NCI-H2107 treated with DMSO at 0.1 percent for 48 hours (cell line): ENCODE measurements around the gene DTNBP1.

Source experiments
- DNase-seq: peaks from one replicate; lab custom pipeline; 2025; ENCODE audit not compliant: unreplicated experiment; lab: John Stamatoyannopoulos, UW

Gene DTNBP1

GRCh38 chr6:15626878-15627674 is 35.8 kb downstream of the DTNBP1 start:
- no peak for DNase-seq

DNA sequence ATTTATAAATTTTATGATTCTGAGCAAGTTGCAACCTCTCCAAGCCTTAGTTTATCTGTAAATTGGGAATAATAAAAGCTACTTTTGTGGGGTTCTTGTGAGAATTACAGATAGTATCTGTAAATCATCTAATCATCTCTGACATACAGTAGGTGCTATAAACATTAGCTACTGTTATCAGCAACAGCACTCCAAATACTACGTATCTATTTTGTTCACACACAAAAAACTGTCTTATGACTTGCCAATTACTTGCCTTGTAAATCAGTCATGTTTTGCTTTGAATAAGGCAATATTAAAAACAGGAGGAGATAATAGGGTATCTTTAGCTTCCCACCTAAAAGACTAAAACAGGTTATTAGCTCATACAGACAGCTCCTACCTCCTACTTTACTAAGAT is 36.7 kb downstream of the DTNBP1 start:
- no peak for DNase-seq

GRCh38 chr6:15623276-15624116 is 39.3 kb downstream of the DTNBP1 start:
- DNase-seq = no peak

DNA sequence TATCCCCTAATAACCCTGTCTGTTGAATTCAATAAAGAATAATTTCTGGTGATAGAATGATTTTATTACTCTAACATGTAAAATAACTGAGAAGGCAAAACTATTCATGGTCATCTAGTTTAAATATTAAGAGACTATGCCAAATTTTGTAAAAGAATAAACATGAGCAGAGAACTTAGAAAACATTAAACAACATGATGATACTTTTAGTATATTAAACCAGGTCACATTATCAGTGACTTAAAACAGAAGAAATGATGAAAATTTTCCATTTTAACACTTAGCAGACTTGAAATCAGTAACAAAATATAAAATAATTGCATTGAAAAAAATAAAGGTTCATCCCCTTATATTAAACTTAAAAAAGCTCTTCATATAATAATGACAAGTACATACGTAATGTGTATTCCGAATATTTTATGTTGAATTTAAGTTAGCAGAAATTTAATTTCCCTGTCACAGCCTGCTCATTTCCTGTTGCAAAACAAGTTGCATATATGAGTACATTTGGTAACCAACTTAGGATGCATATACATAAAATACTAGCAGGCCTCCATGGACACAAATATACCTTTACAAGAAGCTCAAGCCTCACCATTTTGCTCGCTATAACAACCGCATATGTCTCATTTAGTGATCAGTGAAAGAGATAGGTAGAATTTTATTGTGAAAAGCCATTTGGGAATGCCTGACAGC is 40.6 kb downstream of the DTNBP1 start:
- DNase-seq = no peak

GRCh38 chr6:15621203-15622044 is 41.4 kb downstream of the DTNBP1 start:
- no peak for DNase-seq

GRCh38 chr6:15620611-15621010 is 42.2 kb downstream of the DTNBP1 start:
- peak; percentile 19 for DNase-seq

DNA sequence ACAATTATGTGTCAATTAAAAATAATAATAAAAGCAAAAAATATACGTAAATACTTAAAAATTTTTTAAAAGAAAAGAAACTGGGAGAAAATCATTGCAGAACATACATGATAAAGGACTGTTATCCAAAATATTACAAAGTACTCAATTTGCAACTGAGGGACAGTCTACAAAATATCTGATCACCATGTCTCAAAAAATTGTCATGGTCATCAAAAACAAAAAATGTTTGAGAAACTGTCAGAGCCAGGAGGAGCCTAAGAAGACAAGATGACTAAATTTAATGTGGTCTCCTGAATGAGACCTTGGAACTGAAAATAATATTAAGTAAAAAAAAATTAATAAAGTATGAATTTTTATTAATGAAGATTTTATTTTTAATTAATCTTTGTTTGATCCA is 43.5 kb downstream of the DTNBP1 start:
- no peak for DNase-seq

GRCh38 chr6:15618685-15619084 is 44.1 kb downstream of the DTNBP1 start:
- DNase-seq = no peak

DNA sequence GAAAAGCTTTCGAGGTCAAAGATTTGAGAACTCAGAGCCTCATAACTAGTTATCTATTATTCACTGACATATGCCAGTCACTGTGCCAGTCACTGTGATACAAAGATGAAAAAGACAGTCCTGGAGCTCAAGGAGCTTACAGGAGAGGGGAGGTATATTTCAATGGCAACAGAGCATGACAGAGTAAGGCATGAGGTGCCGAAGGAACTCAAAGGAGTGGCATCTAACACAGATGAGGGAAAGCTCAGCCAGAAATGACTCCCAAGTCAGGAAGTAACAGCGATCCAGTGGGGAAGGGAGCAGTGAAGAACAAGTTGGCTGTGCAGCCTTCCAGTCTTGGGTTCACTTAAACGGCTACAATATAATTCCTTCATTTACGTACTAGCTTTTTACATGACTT is 46.6 kb downstream of the DTNBP1 start:
- no peak for DNase-seq

GRCh38 chr6:15615802-15616201 is 47.0 kb downstream of the DTNBP1 start:
- no peak for DNase-seq

- no peak for DNase-seq
These were observed 48.6 kb downstream of the DTNBP1 start for GRCh38 chr6:15614277-15614676.

DNA sequence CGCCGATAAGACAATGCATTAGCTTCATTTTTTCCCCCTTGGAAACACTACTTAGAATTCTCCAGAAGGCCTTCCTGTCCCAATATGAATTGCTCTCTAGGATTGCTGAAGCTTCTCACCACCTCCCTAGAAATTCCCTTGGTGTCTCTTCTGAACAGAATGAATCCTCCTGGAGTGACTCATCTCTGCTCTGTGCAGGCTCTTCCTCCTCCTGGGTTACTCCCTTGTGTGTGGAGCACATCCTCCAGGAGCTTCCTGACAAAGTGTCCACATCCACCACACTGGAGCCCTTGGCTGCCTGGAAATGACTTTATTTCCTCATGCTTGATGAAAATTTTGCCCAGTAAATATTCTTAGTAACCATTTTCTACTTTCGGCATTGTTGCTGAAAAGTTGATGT is 54.4 kb downstream of the DTNBP1 start:
- DNase-seq = no peak

- DNase-seq = no peak
These were observed 55.2 kb downstream of the DTNBP1 start for GRCh38 chr6:15607603-15608002.

- DNase-seq = no peak
These were observed 56.5 kb downstream of the DTNBP1 start for GRCh38 chr6:15606347-15606746.

DNA sequence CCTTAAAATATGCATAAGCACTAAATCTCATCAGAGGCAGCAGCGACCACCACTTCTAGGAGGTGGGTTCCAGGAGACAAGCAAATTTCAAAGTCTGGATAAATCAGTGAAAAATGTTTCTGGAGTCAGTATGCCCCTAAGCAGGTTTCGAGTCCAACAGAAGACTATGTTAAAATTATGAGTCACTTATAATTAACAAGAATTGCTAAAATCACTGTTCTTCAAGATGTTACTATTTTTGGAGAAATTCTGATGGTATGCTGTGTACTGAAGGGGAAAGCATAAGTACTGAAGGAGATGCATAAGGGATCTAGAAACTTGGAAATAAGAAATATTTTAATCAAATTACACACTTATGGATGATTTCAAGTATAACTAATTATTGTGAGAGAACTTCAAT is 58.0 kb downstream of the DTNBP1 start:
- no peak for DNase-seq

- DNase-seq = no peak
These were observed 60.7 kb downstream of the DTNBP1 start for GRCh38 chr6:15602154-15602553.

DNA sequence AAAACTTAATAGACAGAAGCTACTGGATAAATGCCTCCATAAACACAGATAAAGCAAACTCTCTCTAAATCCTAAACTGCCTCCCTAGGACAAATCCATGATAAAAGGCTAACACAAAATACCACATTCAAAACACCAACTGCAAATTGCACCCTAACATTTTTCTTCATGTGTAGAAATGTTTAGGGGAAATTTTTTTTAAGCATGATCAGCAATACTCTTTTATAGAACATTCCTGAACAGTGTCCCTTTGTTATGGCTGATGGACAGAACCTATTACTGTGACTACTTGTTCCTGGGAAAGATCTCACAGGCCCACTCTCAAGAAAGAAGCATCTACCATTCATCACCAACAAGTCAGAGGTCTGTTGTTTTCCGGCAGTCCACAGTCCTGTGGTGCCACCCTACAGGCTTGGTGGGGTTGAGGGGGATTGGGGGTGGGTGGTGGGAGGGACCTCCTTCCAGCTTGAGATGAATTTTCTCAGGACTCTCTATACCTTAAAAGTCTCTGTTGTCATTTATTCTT is 64.5 kb downstream of the DTNBP1 start:
- DNase-seq = no peak

DNA sequence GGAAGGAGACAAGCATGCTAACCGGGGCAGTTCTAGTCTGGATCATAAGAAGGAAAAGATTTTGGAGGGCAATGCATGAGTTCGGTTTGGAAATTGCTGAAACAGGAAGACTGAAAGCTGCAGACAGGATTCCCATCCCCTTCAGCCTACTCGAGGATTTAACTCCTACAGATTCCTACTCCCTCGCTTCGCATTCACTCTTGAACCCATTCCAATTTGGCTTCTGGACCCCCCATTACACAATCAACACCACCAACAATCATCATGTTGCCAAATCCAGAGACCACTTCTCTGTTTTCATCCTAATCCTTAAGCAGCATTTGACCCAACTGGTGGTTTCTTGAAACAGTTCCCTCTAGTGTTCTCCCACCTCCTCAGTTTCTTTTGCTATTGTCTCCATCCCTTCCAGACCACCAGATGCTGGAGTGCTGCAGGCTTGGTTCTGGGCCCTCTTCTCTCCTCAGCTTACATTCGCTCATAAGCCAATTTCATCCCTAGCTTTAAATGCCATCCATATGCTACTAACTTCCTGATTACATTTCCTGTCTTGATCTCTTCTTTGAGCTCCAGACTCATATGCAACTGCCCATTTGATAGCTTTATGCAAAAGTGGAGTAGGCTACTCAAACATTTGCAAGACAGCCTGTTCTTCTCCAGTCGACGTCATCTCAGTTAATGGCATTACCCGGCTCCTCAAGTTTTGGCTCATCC is 66.5 kb downstream of the DTNBP1 start:
- no peak for DNase-seq

- no peak for DNase-seq
These were observed 67.2 kb downstream of the DTNBP1 start for GRCh38 chr6:15595461-15596173.
